ENCODE measurements around the gene RANBP2.

DNA sequence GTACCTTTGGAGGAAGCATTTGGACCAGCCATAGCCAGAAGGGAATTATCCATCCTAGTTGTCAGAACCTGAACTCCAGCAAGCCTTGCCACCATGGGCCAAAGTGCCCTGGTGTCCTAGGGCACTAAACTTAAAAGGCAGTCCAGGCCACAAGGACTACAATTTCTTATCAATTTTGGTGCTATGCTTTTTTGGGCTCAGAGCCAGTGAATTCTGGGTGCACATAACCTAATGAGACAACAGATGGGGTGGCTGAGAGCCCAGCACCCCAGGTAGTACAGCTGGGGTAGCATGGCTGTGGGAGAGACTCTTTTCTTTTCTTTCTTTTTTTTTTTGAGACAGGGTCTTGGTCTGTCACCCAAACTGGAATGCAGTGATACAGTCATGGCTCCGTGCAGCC is 14.4 kb upstream of the RANBP2 start:
- TF ChIP-seq CTCF (IDR thresholded peaks at IDR 0.05; ENCODE audit: low read depth, low read length, poor library complexity, severe bottlenecking) (no peak), EZH2phosphoT487 (IDR thresholded peaks at IDR 0.05; ENCODE audit: borderline replicate concordance, low read length) (no peak)
